ENCODE measurements around the gene HEATR1. TPM values are rescaled to one million over a fixed set of nuclear protein-coding genes. Genes with fewer than 3 reads are reported as not detected.

Gene HEATR1
- polyA plus RNA-seq, 1 of the 3 experiments (the other 2 are of a cell fraction): 10.6 TPM

DNA sequence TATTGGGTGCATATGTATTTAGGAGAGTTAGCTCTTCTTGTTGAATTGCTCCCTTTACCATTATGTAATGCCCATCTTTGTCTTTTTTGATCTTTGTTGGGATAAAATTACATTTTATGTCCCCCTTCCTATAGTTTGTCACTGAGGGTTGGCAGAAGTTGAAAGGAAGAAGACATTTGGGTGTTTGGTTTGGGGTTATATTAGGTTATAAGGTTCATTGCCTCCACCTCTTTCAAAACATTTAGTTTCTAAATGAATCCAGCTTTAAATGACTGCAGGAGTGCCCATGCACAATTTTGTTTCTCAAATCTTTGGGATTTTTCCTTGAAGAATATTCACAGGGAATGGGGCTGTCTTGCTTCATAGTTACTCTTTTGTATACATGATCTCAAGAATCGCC is 95.1 kb downstream of the HEATR1 start (continued):
- no peak for TF ChIP-seq CHD2 (IDR thresholded peaks at IDR 0.05; ENCODE audit: low read length, partially characterized antibody)
- no peak for TF ChIP-seq RXRA (IDR thresholded peaks at IDR 0.05; ENCODE audit: borderline replicate concordance, low read depth)

- Histone ChIP-seq H3K4me3 (ENCODE audit: low read depth in 2 of 2, low read length in 1 of 2) (no peak overlapping the region), H4K20me1 (ENCODE audit: insufficient read depth) (no peaks in the 10 kb centered on the region), H3F3A (replicated peaks; ENCODE audit: insufficient read depth) (no peaks in the 10 kb centered on the region), H3K4me2 (no peak overlapping the region), H3K27me3 (ENCODE audit: insufficient read depth) (no peaks in the 10 kb centered on the region), H3K36me3 (replicated peaks in 1 of 2; ENCODE audit: control insufficient read depth in 1 of 2, insufficient read depth in 2 of 2, low read length in 1 of 2) (no peaks in the 10 kb centered on the region), H2AFZ (ENCODE audit: low read depth) (no peak overlapping the region), H3K9me2 (no peaks in the 10 kb centered on the region), H3K9ac (no peak overlapping the region), H3K79me2 (ENCODE audit: insufficient read depth) (no peaks in the 10 kb centered on the region), H3K9me3 (no peaks in the 10 kb centered on the region), H3K4me1 (ENCODE audit: control insufficient read depth in 1 of 2, insufficient read depth in 2 of 2, low read depth in 1 of 2, low read length in 1 of 2) (peaks cover 0 to 3% of the 10 kb centered on the region in 2 experiments; a peak in 2 of 4 replicates), H3K27ac (ENCODE audit: low read depth in 2 of 2, low read length in 1 of 2) (no peak overlapping the region)
- WGBS (ENCODE audit: low lambda C conversion rate): 72% methylated on average over 6 of the region's 6 CpGs
- POLR2A ChIA-PET: no interaction called here
- no peak for DNase-seq
- CTCF ChIA-PET: interaction anchor here (1.3 kb wide), 1 partner anchor 400 kb away, joined by 3 read pairs; no protein-coding TSS in a partner anchor
- no peak for TF ChIP-seq ELF1 (IDR thresholded peaks at IDR 0.05)
- no peak for TF ChIP-seq EP300 (IDR thresholded peaks at IDR 0.05; ENCODE audit: borderline replicate concordance in 1 of 2, low read depth in 1 of 2, low read length in 1 of 2)
- TF ChIP-seq TCF12 (IDR thresholded peaks at IDR 0.05): no peak
- TF ChIP-seq ZBTB33 (IDR thresholded peaks at IDR 0.05; ENCODE audit: borderline replicate concordance, low read depth): no peak
- TF ChIP-seq MXI1 (IDR thresholded peaks at IDR 0.05; ENCODE audit: low read depth, low read length): no peak
- no peak for TF ChIP-seq SIN3A (IDR thresholded peaks at IDR 0.05; ENCODE audit: borderline replicate concordance, low read depth, low read length)
- no peak for TF ChIP-seq YY1 (IDR thresholded peaks at IDR 0.05; ENCODE audit: low read depth)
- TF ChIP-seq FOSL2 (IDR thresholded peaks at IDR 0.05; ENCODE audit: borderline replicate concordance, low read depth): no peak
- TF ChIP-seq TEAD4 (IDR thresholded peaks at IDR 0.05; ENCODE audit: borderline replicate concordance, insufficient read depth): no peak
- no peak for TF ChIP-seq EZH2phosphoT487 (IDR thresholded peaks at IDR 0.05; ENCODE audit: borderline replicate concordance, low read depth)
- TF ChIP-seq NRF1 (IDR thresholded peaks at IDR 0.05; ENCODE audit: low read depth, low read length): no peak
- TF ChIP-seq TAF1 (IDR thresholded peaks at IDR 0.05; ENCODE audit: borderline replicate concordance, low read depth, low read length): no peak
- no peak for TF ChIP-seq MEF2A (IDR thresholded peaks at IDR 0.05; ENCODE audit: borderline replicate concordance, low read depth)
These were observed 95.7 kb downstream of the HEATR1 start for GRCh38 chr1:236508593-236509027.
